Panc1 (cell line): ENCODE measurements around the gene INPP5D. TPM values are rescaled to one million over a fixed set of nuclear protein-coding genes. Genes with fewer than 3 reads are reported as not detected.

Experiments
- ATAC-seq: fragments of 200-7000 bp; cut with Tn5 transposase; 2 replicates; pipeline ENCODE4 v1.9.1; 2020; ENCODE audit warnings: mild to moderate bottlenecking, moderate library complexity
- BruUV-seq: library from RNA; stranded (reverse); fragments of 400-500 nt; replicated peaks from 2 replicates; lab custom pipeline; 2021; lab: Mats Ljungman, UMichigan
- CTCF ChIA-PET: fragments of 300-600 bp; sonication (Branson Sonifier 250); formaldehyde crosslinking; loops from one replicate; lab custom pipeline; 2022; ENCODE audit warnings: antibody characterized with exemption; lab: Charles Lee
- POLR2A ChIA-PET: fragments of 300-600 bp; sonication (Branson Sonifier 250); formaldehyde crosslinking; loops from one replicate; lab custom pipeline; 2022; ENCODE audit warnings: antibody characterized with exemption; lab: Charles Lee
- DNase-seq: peaks from one replicate; pipeline ENCODE4 v3.0.0-alpha.2; 2010; ENCODE audit warnings: low read depth, low spot score
- H3K27ac ChIP-seq: 2 replicates; pipeline ENCODE4 v1.5.1; 2011; ENCODE audit warnings: mild to moderate bottlenecking, low read length, inconsistent platforms
- H3K27me3 ChIP-seq: fragments of 200-500 bp; sonication (Bioruptor generic); 2 replicates; pipeline ENCODE4 v1.6.0; 2014; ENCODE audit warnings: low read length, inconsistent platforms; ENCODE audit not compliant: control insufficient read depth, insufficient read depth
- H3K36me3 ChIP-seq: fragments of 200-500 bp; sonication (Bioruptor generic); 2 replicates; pipeline ENCODE4 v1.5.1; 2014; ENCODE audit warnings: inconsistent platforms, mild to moderate bottlenecking, low read length, moderate library complexity; ENCODE audit not compliant: control insufficient read depth, insufficient read depth
- H3K4me1 ChIP-seq: 2 replicates; pipeline ENCODE4 v1.5.1; 2011; ENCODE audit warnings: inconsistent platforms, mild to moderate bottlenecking, low read length, moderate library complexity; ENCODE audit not compliant: control insufficient read depth, insufficient read depth
- H3K4me3 ChIP-seq, 2 experiments: 2 replicates each; pipeline ENCODE4 v1.5.1; 2011 to 2012; ENCODE audit warnings: low read depth in 2 of 2, low read length in 2 of 2, mild to moderate bottlenecking in 2 of 2, inconsistent platforms in 1 of 2, moderate library complexity in 1 of 2
- H3K9me3 ChIP-seq: fragments of 200-500 bp; sonication (Bioruptor generic); 2 replicates; pipeline ENCODE4 v1.5.1; 2014; ENCODE audit warnings: low read depth, mild to moderate bottlenecking, inconsistent platforms, low read length, moderate library complexity; ENCODE audit not compliant: control insufficient read depth, insufficient read depth
- POLR2AphosphoS5 ChIP-seq: IDR thresholded peaks from 2 replicates; pipeline ENCODE4 v1.6.1; 2012; ENCODE audit warnings: mild to moderate bottlenecking, low read depth, low read length, moderate library complexity
- REST ChIP-seq, 2 experiments: IDR thresholded peaks; 2 replicates each; pipeline ENCODE4 v1.6.1; 2011 to 2012; ENCODE audit warnings: low read depth in 2 of 2, control low read depth in 1 of 2, low read length in 1 of 2, mild to moderate bottlenecking in 1 of 2, moderate library complexity in 1 of 2; ENCODE audit not compliant: insufficient read depth in 1 of 2
- SIN3A ChIP-seq: IDR thresholded peaks from 2 replicates; pipeline ENCODE4 v1.6.1; 2012; ENCODE audit warnings: low read depth, mild to moderate bottlenecking, low read length, moderate library complexity, borderline replicate concordance; ENCODE audit not compliant: insufficient read depth
- TCF7L2 ChIP-seq: IDR thresholded peaks from 2 replicates; pipeline ENCODE4 v1.6.1; 2011; ENCODE audit warnings: mild to moderate bottlenecking, low read depth, low read length, inconsistent platforms
- in situ Hi-C: cut with HindIII; loops from 2 replicates; pipeline ENCODE4 v1.10.0; 2016; ENCODE audit warnings: low sequenced_read_pairs, low pct_unique_long_range_greater_than_20kb
- intact Hi-C: fragments of 100-400 bp; cut with micrococcal nuclease; formaldehyde crosslinking; loops from one replicate; pipeline ENCODE4 v1.10.0; 2022; ENCODE audit not compliant: unreplicated experiment
- total RNA-seq: library from RNA; stranded (reverse); gene quantifications from one replicate; pipeline ENCODE4 v1.2.1, GENCODE V29; 2021; ENCODE audit not compliant: unreplicated experiment
- TF ChIP-seq, protein P1 (sequence below): fragments of 450-650 bp; IDR thresholded peaks from 2 replicates; pipeline ENCODE4 v1.5.1; 2017; ENCODE audit warnings: mild to moderate bottlenecking

INPP5D gene
- total RNA-seq, 1 experiment from 2014 or later: 0.39 TPM

DNA sequence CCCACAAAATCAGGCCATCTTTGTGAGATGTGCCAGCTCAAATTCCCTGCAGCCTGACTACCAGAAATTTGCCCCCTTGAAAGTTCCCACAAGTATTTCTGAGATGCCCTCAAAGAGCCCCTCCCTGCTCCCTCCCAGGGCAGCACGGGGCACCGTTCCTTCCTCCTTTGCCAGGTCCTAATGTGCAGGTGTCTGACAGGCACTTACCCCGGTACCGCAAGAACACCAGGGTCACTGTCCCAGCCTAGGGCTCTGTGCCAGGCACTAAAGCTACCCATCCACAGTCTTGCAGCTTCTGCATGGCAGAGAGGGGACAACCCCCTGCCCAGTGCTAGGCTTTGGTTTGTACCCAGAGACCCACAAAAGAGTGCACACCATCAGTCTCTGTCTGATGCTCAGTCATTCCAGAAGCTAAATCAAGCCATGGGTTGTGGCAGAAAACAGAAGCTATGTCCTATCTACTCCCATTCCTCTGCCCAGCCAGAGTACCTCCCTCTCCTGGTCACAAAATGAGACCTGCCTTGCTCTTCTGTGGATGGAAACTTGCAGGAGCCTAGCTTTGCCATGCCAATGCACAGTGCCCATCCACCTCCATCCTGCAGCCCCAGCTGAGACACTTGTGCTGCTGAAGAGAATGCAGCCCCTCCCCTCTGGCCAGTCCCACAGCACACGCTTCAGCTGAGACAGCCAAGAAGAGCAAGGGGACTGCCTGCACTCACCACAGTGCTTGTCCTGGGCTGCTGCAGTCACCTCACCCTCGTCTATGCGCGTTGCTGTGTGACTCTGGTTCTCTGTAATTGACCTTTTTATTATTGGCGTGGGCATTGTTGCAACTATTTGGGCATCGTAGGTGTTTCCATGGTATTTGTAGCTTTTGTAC is 48.7 kb downstream of the INPP5D start:
- BruUV-seq: no TSS peak
- TF ChIP-seq POLR2AphosphoS5 (no peak), TCF7L2 (no peak), REST (IDR thresholded peaks at IDR 0.05; ENCODE audit: insufficient read depth in 1 of 2, low read depth in 2 of 2, low read length in 1 of 2) (no peak), SIN3A (no peak)
- TF ChIP-seq, protein P1, sequence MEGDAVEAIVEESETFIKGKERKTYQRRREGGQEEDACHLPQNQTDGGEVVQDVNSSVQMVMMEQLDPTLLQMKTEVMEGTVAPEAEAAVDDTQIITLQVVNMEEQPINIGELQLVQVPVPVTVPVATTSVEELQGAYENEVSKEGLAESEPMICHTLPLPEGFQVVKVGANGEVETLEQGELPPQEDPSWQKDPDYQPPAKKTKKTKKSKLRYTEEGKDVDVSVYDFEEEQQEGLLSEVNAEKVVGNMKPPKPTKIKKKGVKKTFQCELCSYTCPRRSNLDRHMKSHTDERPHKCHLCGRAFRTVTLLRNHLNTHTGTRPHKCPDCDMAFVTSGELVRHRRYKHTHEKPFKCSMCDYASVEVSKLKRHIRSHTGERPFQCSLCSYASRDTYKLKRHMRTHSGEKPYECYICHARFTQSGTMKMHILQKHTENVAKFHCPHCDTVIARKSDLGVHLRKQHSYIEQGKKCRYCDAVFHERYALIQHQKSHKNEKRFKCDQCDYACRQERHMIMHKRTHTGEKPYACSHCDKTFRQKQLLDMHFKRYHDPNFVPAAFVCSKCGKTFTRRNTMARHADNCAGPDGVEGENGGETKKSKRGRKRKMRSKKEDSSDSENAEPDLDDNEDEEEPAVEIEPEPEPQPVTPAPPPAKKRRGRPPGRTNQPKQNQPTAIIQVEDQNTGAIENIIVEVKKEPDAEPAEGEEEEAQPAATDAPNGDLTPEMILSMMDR: no peak
- H3K4me1 ChIP-seq: no peaks in the 10 kb centered on the region; the same call in 1 of the 2 replicates
- no peaks in the 10 kb centered on the region for H3K9me3 ChIP-seq
- ChIA-PET POLR2A (interaction anchor here (0.6 to 0.8 kb wide), 2 partner anchors 145 to 484 kb away, joined by 4 to 5 read pairs; no protein-coding TSS in a partner anchor), CTCF (no interaction called here)
- DNase-seq: no peak
- in situ Hi-C loops: no loop called here
- H3K27me3 ChIP-seq: no peaks in the 10 kb centered on the region
- no peaks in the 10 kb centered on the region for H3K36me3 ChIP-seq
- peak; percentile 50; the same call in 1 of the 2 replicates for ATAC-seq
- no peak overlapping the region for H3K27ac ChIP-seq
- H3K4me3 ChIP-seq: no peak overlapping the region
- intact Hi-C loops: no loop called here

GRCh38 chr2:233111427-233111826 is 51.3 kb downstream of the INPP5D start:
- ATAC-seq (no peak), DNase-seq (no peak)
- Histone ChIP-seq H3K27ac (no peak overlapping the region), H3K4me3 (no peak overlapping the region), H3K4me1 (no peaks in the 10 kb centered on the region; the same call in 1 of the 2 replicates), H3K9me3 (no peaks in the 10 kb centered on the region), H3K36me3 (no peaks in the 10 kb centered on the region), H3K27me3 (no peaks in the 10 kb centered on the region)
- no TSS peak for BruUV-seq
- intact Hi-C loops: no loop called here
- in situ Hi-C loops: no loop called here
- ChIA-PET POLR2A (no interaction called here), CTCF (no interaction called here)
- TF ChIP-seq TCF7L2: no peak
- no peak for TF ChIP-seq SIN3A
- TF ChIP-seq POLR2AphosphoS5: no peak
- TF ChIP-seq, protein P1: no peak
- no peak for TF ChIP-seq REST (IDR thresholded peaks at IDR 0.05; ENCODE audit: insufficient read depth in 1 of 2, low read depth in 2 of 2, low read length in 1 of 2)
